Heart left ventricle (tissue), 13 donors: ENCODE measurements around the gene C1GALT1C1L.

Source experiments
- POLR2A ChIP-seq, 2 donors: fragments of 450-650 bp; IDR thresholded peaks; one replicate each; pipeline ENCODE4 v1.6.1; 2017; ENCODE audit warnings: antibody characterized with exemption in 2 of 2, mild to moderate bottlenecking in 2 of 2, moderate library complexity in 2 of 2
- TF ChIP-seq, protein P1 (sequence below), 12 donors: fragments of 200-600 bp; sonication (generic) in 4 of 12; IDR thresholded peaks; one replicate each; pipeline versions ENCODE4 v1.5.0 to v1.8.0; 2018 to 2022; ENCODE audit warnings: antibody characterized with exemption in 12 of 12, mild to moderate bottlenecking in 5 of 12
- donor health status: ischemic (EF 13 %, LVEDD 7.1; RV severe dilation, severe dysfunction).
- donor health status: DM: no; HTN: yes; CAD: no.
- donor health status: DM: no; HTN: no; CAD: no.
- donor health status: ischemic (EF 25% LVEDD 6.9; RV normal size, moderate dysfunction).
- donor health status: ischemic (EF 25% LVEDD 5.7; RV mildly dilated, moderate dysfunction).
- donor health status: ischemic (EF 35%, LVEDD 5.7; RV mildly dilated, moderate dysfunction).
- donor health status: nonischemic (EF 11% LVEDD 7.7; RV severe dilation, severe dysfunction).
- donor health status: DM: yes; HTN: yes; CAD: no.
- donor health status: PGD.
- donor health status: ischemic (EF 29% LVEDD 5.4; RV normal size, mild dysfunction).
- donor health status: nonischemic (EF 23%, LVEDD 6.1; RV moderate dilation, normal function).

DNA sequence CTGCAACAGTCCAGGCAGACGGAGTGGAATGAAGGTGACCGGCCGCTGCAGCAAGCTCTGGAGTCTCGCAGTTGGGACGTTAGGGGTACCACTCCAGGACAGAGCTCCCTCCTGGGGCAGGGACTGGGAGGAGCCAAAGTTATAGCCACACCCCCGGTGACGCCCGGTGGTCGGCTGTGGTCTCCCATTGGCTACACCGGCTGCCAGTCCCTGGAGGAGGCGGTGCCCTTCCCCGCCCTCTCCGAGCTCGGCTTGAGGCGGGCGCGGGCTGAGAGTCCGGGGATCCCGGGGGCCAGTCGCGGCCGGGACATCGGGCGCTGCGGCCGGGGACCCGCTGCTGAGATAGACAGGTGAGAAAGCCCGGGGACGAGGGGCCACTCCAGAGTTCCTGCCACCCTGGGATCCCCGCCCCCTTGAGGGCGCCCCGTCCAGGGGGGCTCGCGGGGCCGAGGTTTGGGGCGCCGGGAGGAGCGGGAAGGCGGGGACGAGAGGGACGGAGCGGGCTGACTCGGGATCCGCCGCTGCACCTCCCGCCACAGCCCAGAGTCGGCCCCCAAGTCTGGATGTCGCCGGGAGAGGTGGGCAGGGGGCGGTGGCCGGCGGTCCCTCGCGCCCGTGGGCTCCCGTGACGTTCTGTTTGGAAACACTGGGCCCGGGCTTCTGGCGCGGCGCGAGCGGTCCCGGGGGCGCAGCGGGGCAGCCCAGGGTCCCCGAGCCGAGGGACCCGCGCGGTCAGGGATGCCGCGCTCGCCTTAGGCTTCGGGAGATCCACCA, 39.0 kb downstream of the C1GALT1C1L start, which contains the start of gene PLEKHH2:
- TF ChIP-seq, protein P1, sequence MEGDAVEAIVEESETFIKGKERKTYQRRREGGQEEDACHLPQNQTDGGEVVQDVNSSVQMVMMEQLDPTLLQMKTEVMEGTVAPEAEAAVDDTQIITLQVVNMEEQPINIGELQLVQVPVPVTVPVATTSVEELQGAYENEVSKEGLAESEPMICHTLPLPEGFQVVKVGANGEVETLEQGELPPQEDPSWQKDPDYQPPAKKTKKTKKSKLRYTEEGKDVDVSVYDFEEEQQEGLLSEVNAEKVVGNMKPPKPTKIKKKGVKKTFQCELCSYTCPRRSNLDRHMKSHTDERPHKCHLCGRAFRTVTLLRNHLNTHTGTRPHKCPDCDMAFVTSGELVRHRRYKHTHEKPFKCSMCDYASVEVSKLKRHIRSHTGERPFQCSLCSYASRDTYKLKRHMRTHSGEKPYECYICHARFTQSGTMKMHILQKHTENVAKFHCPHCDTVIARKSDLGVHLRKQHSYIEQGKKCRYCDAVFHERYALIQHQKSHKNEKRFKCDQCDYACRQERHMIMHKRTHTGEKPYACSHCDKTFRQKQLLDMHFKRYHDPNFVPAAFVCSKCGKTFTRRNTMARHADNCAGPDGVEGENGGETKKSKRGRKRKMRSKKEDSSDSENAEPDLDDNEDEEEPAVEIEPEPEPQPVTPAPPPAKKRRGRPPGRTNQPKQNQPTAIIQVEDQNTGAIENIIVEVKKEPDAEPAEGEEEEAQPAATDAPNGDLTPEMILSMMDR (IDR thresholded peaks at IDR 0.05), result no peak
- peak in 1 of 2 donors; percentile 48 for TF ChIP-seq POLR2A (IDR thresholded peaks at IDR 0.05)
